ENCODE data around the gene BTBD1. TPM values are rescaled to one million over a fixed set of nuclear protein-coding genes. Genes with fewer than 3 reads are reported as not detected.

BTBD1 gene
- total RNA-seq, 1 experiment from 2014 or later, result 80.0 TPM

DNA sequence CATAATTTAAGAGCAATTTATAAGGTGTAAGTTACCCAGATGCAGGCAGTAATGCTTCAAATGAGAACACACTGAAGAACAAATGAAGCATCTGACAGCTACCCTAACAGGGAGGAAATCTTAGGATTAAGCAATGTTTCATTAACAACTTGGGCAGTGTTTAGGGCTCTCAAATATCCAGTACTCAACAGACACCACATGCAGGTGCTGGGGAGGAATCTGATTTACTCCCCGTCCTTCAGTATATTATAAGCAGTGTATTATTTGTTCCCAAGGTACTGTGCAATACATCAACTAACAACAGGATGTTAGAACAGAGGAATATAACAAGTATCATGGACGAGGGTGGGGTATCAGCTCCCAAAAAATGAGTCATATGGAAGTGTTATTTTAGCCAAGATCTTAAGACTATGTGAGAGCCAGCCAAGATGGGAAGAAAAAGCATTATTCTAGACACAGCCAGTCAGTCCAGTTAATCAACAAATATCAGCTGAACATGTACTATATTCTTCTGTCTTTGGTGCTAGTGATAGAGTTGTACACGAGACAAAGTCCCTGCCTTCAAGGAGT, 20.4 kb downstream of the BTBD1 start:
- Histone ChIP-seq H3K4me3 (replicated peaks in 1 of 2; ENCODE audit: low read depth in 1 of 2, low read length in 2 of 2) (no peak overlapping the region), H3K79me2 (ENCODE audit: insufficient read depth, low read length) (peaks cover 93% of the 10 kb centered on the region), H3K4me1 (ENCODE audit: control insufficient read depth in 1 of 2, insufficient read depth in 2 of 2, low read length in 2 of 2) (no peaks in the 10 kb centered on the region), H4K20me1 (ENCODE audit: insufficient read depth) (peaks cover 7% of the 10 kb centered on the region; the same call in 1 of the 2 replicates), H3K9me3 (ENCODE audit: control insufficient read depth in 1 of 2, insufficient read depth in 1 of 2, low read depth in 1 of 2, low read length in 2 of 2) (no peaks in the 10 kb centered on the region), H3K9ac (ENCODE audit: low read length) (no peak overlapping the region), H3K27ac (ENCODE audit: low read depth, low read length) (no peak overlapping the region), H3K4me2 (ENCODE audit: low read length) (no peak overlapping the region), H2AFZ (ENCODE audit: low read depth, low read length, poor library complexity, severe bottlenecking) (no peak overlapping the region), H3K36me3 (ENCODE audit: control insufficient read depth in 1 of 2, insufficient read depth in 2 of 2, low read length in 2 of 2) (peaks cover 25 to 42% of the 10 kb centered on the region in 2 experiments), H3K27me3 (ENCODE audit: insufficient read depth, low read length) (no peaks in the 10 kb centered on the region), H3K9me2 (ENCODE audit: insufficient read depth) (no peaks in the 10 kb centered on the region)
- TF ChIP-seq, protein P1, sequence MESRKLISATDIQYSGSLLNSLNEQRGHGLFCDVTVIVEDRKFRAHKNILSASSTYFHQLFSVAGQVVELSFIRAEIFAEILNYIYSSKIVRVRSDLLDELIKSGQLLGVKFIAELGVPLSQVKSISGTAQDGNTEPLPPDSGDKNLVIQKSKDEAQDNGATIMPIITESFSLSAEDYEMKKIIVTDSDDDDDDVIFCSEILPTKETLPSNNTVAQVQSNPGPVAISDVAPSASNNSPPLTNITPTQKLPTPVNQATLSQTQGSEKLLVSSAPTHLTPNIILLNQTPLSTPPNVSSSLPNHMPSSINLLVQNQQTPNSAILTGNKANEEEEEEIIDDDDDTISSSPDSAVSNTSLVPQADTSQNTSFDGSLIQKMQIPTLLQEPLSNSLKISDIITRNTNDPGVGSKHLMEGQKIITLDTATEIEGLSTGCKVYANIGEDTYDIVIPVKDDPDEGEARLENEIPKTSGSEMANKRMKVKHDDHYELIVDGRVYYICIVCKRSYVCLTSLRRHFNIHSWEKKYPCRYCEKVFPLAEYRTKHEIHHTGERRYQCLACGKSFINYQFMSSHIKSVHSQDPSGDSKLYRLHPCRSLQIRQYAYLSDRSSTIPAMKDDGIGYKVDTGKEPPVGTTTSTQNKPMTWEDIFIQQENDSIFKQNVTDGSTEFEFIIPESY (IDR thresholded peaks at IDR 0.05; ENCODE audit: extremely low read depth, insufficient replicate concordance, low read length), result no peak
- no peak for TF ChIP-seq CBX3 (IDR thresholded peaks at IDR 0.05; ENCODE audit: low read depth)
- TF ChIP-seq MAX (IDR thresholded peaks at IDR 0.05), result no peak
- TF ChIP-seq EGR1 (IDR thresholded peaks at IDR 0.05; ENCODE audit: low read depth), result no peak
- no peak for TF ChIP-seq CTCF (IDR thresholded peaks at IDR 0.05 in 2 of 3, conservative IDR thresholded peaks at IDR 0.05 in 1 of 3; ENCODE audit: borderline replicate concordance in 1 of 3, insufficient read depth in 1 of 3, low read depth in 2 of 3, low read length in 2 of 3)
- TF ChIP-seq SIN3A (IDR thresholded peaks at IDR 0.05; ENCODE audit: low read depth), result no peak
- TF ChIP-seq FOSL1 (IDR thresholded peaks at IDR 0.05; ENCODE audit: low read depth), result no peak
- no peak for TF ChIP-seq RAD21 (IDR thresholded peaks at IDR 0.05; ENCODE audit: low read depth)
- no peak for TF ChIP-seq JUND (IDR thresholded peaks at IDR 0.05)
- TF ChIP-seq, protein P2, sequence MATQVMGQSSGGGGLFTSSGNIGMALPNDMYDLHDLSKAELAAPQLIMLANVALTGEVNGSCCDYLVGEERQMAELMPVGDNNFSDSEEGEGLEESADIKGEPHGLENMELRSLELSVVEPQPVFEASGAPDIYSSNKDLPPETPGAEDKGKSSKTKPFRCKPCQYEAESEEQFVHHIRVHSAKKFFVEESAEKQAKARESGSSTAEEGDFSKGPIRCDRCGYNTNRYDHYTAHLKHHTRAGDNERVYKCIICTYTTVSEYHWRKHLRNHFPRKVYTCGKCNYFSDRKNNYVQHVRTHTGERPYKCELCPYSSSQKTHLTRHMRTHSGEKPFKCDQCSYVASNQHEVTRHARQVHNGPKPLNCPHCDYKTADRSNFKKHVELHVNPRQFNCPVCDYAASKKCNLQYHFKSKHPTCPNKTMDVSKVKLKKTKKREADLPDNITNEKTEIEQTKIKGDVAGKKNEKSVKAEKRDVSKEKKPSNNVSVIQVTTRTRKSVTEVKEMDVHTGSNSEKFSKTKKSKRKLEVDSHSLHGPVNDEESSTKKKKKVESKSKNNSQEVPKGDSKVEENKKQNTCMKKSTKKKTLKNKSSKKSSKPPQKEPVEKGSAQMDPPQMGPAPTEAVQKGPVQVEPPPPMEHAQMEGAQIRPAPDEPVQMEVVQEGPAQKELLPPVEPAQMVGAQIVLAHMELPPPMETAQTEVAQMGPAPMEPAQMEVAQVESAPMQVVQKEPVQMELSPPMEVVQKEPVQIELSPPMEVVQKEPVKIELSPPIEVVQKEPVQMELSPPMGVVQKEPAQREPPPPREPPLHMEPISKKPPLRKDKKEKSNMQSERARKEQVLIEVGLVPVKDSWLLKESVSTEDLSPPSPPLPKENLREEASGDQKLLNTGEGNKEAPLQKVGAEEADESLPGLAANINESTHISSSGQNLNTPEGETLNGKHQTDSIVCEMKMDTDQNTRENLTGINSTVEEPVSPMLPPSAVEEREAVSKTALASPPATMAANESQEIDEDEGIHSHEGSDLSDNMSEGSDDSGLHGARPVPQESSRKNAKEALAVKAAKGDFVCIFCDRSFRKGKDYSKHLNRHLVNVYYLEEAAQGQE (IDR thresholded peaks at IDR 0.05; ENCODE audit: low read depth), result no peak
- TF ChIP-seq SRF (IDR thresholded peaks at IDR 0.05; ENCODE audit: low read depth), result no peak
- no peak for TF ChIP-seq SP1 (IDR thresholded peaks at IDR 0.05; ENCODE audit: low read depth)
- DNase-seq (ENCODE audit: low read depth, low spot score), result no peak
- ChIA-PET RAD21 (ENCODE audit: low non-redundant PET in 1 of 2, low total read pairs in 2 of 2, uncharacterized antibody in 2 of 2, unreplicated experiment in 2 of 2) (no interaction called here), POLR2A (no interaction called here), CTCF (no interaction called here)
- no TSS peak for BruUV-seq (replicated peaks)
- intact Hi-C loops (cut with micrococcal nuclease), result no loop called here
- no peak for ATAC-seq

Measured in HCT116 (cell line).